Breast epithelium (tissue), 4 donors: ENCODE data around the gene FES. TPM values are rescaled to one million over a fixed set of nuclear protein-coding genes. Genes with fewer than 3 reads are reported as not detected.
A peak's percentile ranks its signal among the peaks of the same experiment; 100 is the strongest.

Experiments used
- DNase-seq, 2 donors: peaks; one replicate each; pipeline ENCODE4 v3.0.0-alpha.2; 2019; ENCODE audit warnings: low spot score in 2 of 2
- H3K27ac ChIP-seq, 2 donors: fragments of 200-600 bp; sonication (generic) in 1 of 2; one replicate each; pipeline ENCODE4 v1.5.1; 2016 to 2019; ENCODE audit warnings: mild to moderate bottlenecking in 1 of 2
- H3K27me3 ChIP-seq, 2 donors: fragments of 200-600 bp; sonication (generic) in 1 of 2; one replicate each; pipeline versions ENCODE4 v1.5.1 to v1.6.0; 2017 to 2019; ENCODE audit warnings: control low read depth in 1 of 2, mild to moderate bottlenecking in 1 of 2
- H3K36me3 ChIP-seq: fragments of 200-600 bp; one replicate; pipeline ENCODE4 v1.5.1; 2019
- H3K4me1 ChIP-seq, 2 donors: fragments of 200-600 bp; sonication (generic); one replicate each; pipeline ENCODE4 v1.5.1; 2016 to 2019; ENCODE audit warnings: control low read depth in 1 of 2
- H3K4me3 ChIP-seq, 3 donors: fragments of 200-600 bp; sonication (generic); 1 replicate in 2 of 3; 2 replicates in 1 of 3; pipeline ENCODE4 v1.5.1; 2016 to 2019; ENCODE audit warnings: mild to moderate bottlenecking in 3 of 3, moderate library complexity in 2 of 3
- H3K9me3 ChIP-seq, 2 donors: fragments of 200-600 bp; sonication (generic) in 1 of 2; one replicate each; pipeline ENCODE4 v1.5.1; 2016 to 2019; ENCODE audit warnings: control low read depth in 1 of 2
- CTCF ChIP-seq, 3 donors: fragments of 450-650 bp; IDR thresholded peaks; one replicate each; pipeline ENCODE4 v1.5.1; 2016 to 2017; ENCODE audit warnings: antibody characterized with exemption in 3 of 3, mild to moderate bottlenecking in 3 of 3, moderate library complexity in 3 of 3
- POLR2A ChIP-seq: fragments of 450-650 bp; IDR thresholded peaks from one replicate; pipeline ENCODE4 v1.6.1; 2016; ENCODE audit warnings: antibody characterized with exemption, mild to moderate bottlenecking, moderate library complexity
- POLR2AphosphoS5 ChIP-seq, 3 donors: sonication (generic); formaldehyde crosslinking; IDR thresholded peaks; one replicate each; pipeline ENCODE4 v1.6.1; 2017; ENCODE audit warnings: antibody characterized with exemption in 3 of 3
- intact Hi-C: fragments of 100-400 bp; cut with DNase I; formaldehyde crosslinking; loops from one replicate; pipeline ENCODE4 v1.15.1; 2023; ENCODE audit warnings: low total_unique reads
- total RNA-seq, 3 donors: library from RNA; depleted of rRNA; stranded (reverse); fragments of >200 nt; gene quantifications; one replicate each; pipeline ENCODE4 v1.1.0, GENCODE V29; 2016

The FES gene
- total RNA-seq, 3 donors from 2014 or later, result 41.4 to 54.7 (median 42.3) TPM

GRCh38 chr15:90838544-90838943 lies 45.8 kb upstream of the FES start:
- Histone ChIP-seq H3K27ac (no peak overlapping the region), H3K4me3 (no peak overlapping the region), H3K4me1 (peaks cover 0 to 4% of the 10 kb centered on the region in 2 donors), H3K27me3 (no peaks in the 10 kb centered on the region), H3K9me3 (no peaks in the 10 kb centered on the region), H3K36me3 (no peaks in the 10 kb centered on the region)
- no peak for DNase-seq
- intact Hi-C loops, result no loop called here
- no peak for TF ChIP-seq POLR2AphosphoS5 (IDR thresholded peaks at IDR 0.05)
- TF ChIP-seq CTCF (IDR thresholded peaks at IDR 0.05), result no peak
- TF ChIP-seq POLR2A, result no peak

- Histone ChIP-seq H3K36me3 (no peaks in the 10 kb centered on the region), H3K27ac (peak overlapping the region; percentile 73 to 80), H3K9me3 (no peaks in the 10 kb centered on the region), H3K27me3 (no peaks in the 10 kb centered on the region), H3K4me3 (peak overlapping the region in 2 of 3 donors; percentile 15 to 30), H3K4me1 (peaks cover 0 to 4% of the 10 kb centered on the region in 2 donors)
- no peak for TF ChIP-seq POLR2A
- TF ChIP-seq POLR2AphosphoS5 (IDR thresholded peaks at IDR 0.05), result no peak
- no peak for TF ChIP-seq CTCF (IDR thresholded peaks at IDR 0.05)
- DNase-seq, result peak in 1 of 2 donors; percentile 43
- intact Hi-C loops, result no loop called here
Observed at GRCh38 chr15:90839187-90840071, 44.9 kb upstream of the FES start.

GRCh38 chr15:90840157-90840855 lies 44.0 kb upstream of the FES start:
- Histone ChIP-seq H3K9me3 (no peaks in the 10 kb centered on the region), H3K27me3 (no peaks in the 10 kb centered on the region), H3K4me3 (peak overlapping the region in 2 of 3 donors; percentile 15 to 30), H3K36me3 (no peaks in the 10 kb centered on the region), H3K27ac (peak overlapping the region; percentile 73 to 80), H3K4me1 (peaks cover 0 to 4% of the 10 kb centered on the region in 2 donors)
- intact Hi-C loops, result no loop called here
- no peak for DNase-seq
- TF ChIP-seq POLR2A (no peak), POLR2AphosphoS5 (IDR thresholded peaks at IDR 0.05) (no peak), CTCF (IDR thresholded peaks at IDR 0.05) (no peak)

GRCh38 chr15:90840954-90841353 lies 43.4 kb upstream of the FES start:
- intact Hi-C loops, result no loop called here
- H3K4me3 ChIP-seq, result no peak overlapping the region
- H3K4me1 ChIP-seq, result peaks cover 0 to 4% of the 10 kb centered on the region in 2 donors
- H3K27me3 ChIP-seq, result no peaks in the 10 kb centered on the region
- H3K27ac ChIP-seq, result no peak overlapping the region
- no peak for DNase-seq
- TF ChIP-seq POLR2AphosphoS5 (IDR thresholded peaks at IDR 0.05) (no peak), CTCF (IDR thresholded peaks at IDR 0.05) (no peak), POLR2A (no peak)
- no peaks in the 10 kb centered on the region for H3K36me3 ChIP-seq
- no peaks in the 10 kb centered on the region for H3K9me3 ChIP-seq

GRCh38 chr15:90844696-90845095 lies 39.6 kb upstream of the FES start:
- DNase-seq, result no peak
- no peak overlapping the region for H3K4me3 ChIP-seq
- no peaks in the 10 kb centered on the region for H3K36me3 ChIP-seq
- TF ChIP-seq POLR2A, result no peak
- no peak for TF ChIP-seq POLR2AphosphoS5 (IDR thresholded peaks at IDR 0.05)
- TF ChIP-seq CTCF (IDR thresholded peaks at IDR 0.05), result no peak
- H3K4me1 ChIP-seq, result peaks cover 0 to 4% of the 10 kb centered on the region in 2 donors
- no peaks in the 10 kb centered on the region for H3K9me3 ChIP-seq
- intact Hi-C loops, result no loop called here
- H3K27ac ChIP-seq, result no peak overlapping the region
- no peaks in the 10 kb centered on the region for H3K27me3 ChIP-seq
